Neural crest cell (in vitro differentiated cells): Measurements from ENCODE around the gene MRPL19. TPM values are rescaled to one million over a fixed set of nuclear protein-coding genes. Genes with fewer than 3 reads are reported as not detected.

Experiments
- DNase-seq: peaks from one replicate; pipeline ENCODE4 v3.0.0; 2021; ENCODE audit warnings: low read depth, mixed read lengths, low spot score
- H3K27ac Mint-ChIP-seq: one replicate; pipeline ENCODE4 v1.8.0; 2021; ENCODE audit warnings: mild to moderate bottlenecking, mixed read lengths; ENCODE audit not compliant: unreplicated experiment
- H3K27me3 Mint-ChIP-seq: 2 replicates; pipeline ENCODE4 v1.8.0; 2021; ENCODE audit warnings: low read depth, mild to moderate bottlenecking, mixed read lengths
- H3K36me3 Mint-ChIP-seq: 2 replicates; pipeline ENCODE4 v1.8.0; 2021; ENCODE audit warnings: low read depth, mild to moderate bottlenecking, mixed read lengths
- H3K4me1 Mint-ChIP-seq: 2 replicates; pipeline ENCODE4 v1.8.0; 2021; ENCODE audit warnings: mixed read lengths
- H3K4me3 Mint-ChIP-seq: one replicate; pipeline ENCODE4 v1.8.0; 2021; ENCODE audit warnings: mild to moderate bottlenecking, mixed read lengths
- H3K9me3 Mint-ChIP-seq: 2 replicates; pipeline ENCODE4 v1.8.0; 2021; ENCODE audit warnings: mixed read lengths
- total RNA-seq: library from RNA; stranded (reverse); gene quantifications from 2 replicates; pipeline ENCODE4 v1.2.1, GENCODE V29; 2021
- TF ChIP-seq, protein P1 (sequence below): fragments of 200-600 bp; sonication (generic); conservative IDR thresholded peaks from 2 replicates; pipeline ENCODE4 v1.5.0; 2021; ENCODE audit warnings: antibody characterized with exemption, mild to moderate bottlenecking

The MRPL19 gene
- total RNA-seq, 1 donor from 2014 or later = 64.5 TPM

DNA sequence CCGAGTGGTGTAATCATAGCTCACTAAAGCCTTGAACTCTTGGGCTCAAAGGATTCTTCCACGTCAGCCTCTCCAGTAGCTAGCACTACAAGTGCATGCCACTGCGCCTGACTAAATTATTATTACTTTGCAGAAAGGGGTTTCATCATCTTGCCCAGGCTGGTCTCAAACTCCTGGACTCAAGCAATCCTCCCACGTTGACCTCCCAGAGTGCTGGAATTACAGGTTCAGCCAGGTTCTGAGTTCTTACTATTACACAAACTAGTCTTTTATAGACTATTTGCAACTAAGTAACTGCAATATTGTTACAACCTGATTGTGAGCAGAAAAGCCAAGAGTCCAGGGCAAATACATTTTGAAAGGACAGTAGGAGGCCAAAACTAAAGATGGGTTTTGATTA, 35.9 kb upstream of the MRPL19 start:
- H3K4me1 Mint-ChIP-seq = peaks cover 38% of the 10 kb centered on the region
- no peak for DNase-seq
- H3K36me3 Mint-ChIP-seq = peaks cover 3% of the 10 kb centered on the region
- no peaks in the 10 kb centered on the region for H3K27me3 Mint-ChIP-seq
- peaks cover 9% of the 10 kb centered on the region for H3K9me3 Mint-ChIP-seq
- no peak overlapping the region for H3K4me3 Mint-ChIP-seq
- TF ChIP-seq, protein P1, sequence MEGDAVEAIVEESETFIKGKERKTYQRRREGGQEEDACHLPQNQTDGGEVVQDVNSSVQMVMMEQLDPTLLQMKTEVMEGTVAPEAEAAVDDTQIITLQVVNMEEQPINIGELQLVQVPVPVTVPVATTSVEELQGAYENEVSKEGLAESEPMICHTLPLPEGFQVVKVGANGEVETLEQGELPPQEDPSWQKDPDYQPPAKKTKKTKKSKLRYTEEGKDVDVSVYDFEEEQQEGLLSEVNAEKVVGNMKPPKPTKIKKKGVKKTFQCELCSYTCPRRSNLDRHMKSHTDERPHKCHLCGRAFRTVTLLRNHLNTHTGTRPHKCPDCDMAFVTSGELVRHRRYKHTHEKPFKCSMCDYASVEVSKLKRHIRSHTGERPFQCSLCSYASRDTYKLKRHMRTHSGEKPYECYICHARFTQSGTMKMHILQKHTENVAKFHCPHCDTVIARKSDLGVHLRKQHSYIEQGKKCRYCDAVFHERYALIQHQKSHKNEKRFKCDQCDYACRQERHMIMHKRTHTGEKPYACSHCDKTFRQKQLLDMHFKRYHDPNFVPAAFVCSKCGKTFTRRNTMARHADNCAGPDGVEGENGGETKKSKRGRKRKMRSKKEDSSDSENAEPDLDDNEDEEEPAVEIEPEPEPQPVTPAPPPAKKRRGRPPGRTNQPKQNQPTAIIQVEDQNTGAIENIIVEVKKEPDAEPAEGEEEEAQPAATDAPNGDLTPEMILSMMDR = no peak
- H3K27ac Mint-ChIP-seq = no peak overlapping the region

DNA sequence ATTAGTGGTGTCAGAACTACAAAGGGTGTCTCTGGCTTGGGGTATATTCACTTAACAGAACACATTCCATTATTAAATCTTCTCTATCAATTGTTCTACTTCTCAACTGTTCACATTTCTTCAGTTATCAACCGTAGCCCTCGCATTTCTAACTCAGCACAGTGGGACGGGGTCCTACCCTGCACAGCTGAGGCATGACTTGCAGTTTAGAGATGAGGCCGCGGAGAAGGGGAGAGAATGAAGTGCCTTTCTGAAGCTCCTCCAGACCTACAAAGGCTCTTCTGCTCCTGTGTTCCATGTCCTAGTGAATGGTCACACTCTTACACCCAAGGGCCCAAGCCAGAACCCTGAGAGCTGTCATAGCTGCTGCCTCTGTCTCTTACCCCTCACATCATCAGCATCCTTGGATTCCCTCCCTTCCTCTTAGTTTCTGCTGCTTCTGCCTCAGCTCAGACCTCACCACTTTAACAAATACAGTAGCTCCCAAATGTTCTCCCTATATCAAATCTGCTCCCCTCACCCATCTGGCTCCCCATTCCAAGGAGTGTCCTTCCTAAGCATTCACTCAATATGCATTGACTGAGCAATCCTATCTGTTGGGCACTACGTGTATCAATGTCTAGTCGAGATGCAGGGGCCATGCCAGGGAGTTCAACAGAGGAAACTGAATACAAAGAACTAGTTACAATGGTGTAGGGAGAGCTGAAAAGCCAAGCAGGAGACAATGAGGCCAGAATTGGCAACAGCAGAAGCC, 34.3 kb upstream of the MRPL19 start:
- peaks cover 10% of the 10 kb centered on the region for H3K9me3 Mint-ChIP-seq
- H3K27me3 Mint-ChIP-seq = no peaks in the 10 kb centered on the region
- H3K36me3 Mint-ChIP-seq = peaks cover 3% of the 10 kb centered on the region
- TF ChIP-seq, protein P1 = no peak
- H3K4me1 Mint-ChIP-seq = peaks cover 29% of the 10 kb centered on the region
- DNase-seq = no peak
- no peak overlapping the region for H3K4me3 Mint-ChIP-seq
- H3K27ac Mint-ChIP-seq = peak overlapping the region; percentile 9

DNA sequence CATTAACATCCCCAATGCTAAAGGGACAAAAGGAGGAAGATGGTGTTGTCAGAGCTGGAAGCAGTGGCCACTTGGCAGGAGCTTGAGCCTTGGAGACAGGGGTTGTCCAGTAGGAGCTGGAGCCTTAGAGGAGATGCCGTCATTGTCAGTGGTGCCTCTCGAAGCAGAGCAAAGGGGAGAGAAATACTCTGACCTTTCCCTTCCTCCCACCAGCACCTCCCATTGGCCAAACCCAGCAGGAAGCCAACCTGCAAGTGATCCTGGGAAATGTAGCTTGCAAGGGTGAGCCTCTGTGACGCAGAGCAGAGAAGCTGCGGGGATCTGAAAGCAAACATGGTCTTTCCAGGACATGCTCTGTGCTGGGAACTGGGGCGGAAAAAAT, 33.7 kb upstream of the MRPL19 start:
- Mint-ChIP-seq H3K9me3 (peaks cover 15% of the 10 kb centered on the region), H3K36me3 (peaks cover 3% of the 10 kb centered on the region), H3K27ac (no peak overlapping the region), H3K4me3 (no peak overlapping the region), H3K4me1 (peaks cover 24% of the 10 kb centered on the region), H3K27me3 (no peaks in the 10 kb centered on the region)
- TF ChIP-seq, protein P1 = no peak
- DNase-seq = no peak

DNA sequence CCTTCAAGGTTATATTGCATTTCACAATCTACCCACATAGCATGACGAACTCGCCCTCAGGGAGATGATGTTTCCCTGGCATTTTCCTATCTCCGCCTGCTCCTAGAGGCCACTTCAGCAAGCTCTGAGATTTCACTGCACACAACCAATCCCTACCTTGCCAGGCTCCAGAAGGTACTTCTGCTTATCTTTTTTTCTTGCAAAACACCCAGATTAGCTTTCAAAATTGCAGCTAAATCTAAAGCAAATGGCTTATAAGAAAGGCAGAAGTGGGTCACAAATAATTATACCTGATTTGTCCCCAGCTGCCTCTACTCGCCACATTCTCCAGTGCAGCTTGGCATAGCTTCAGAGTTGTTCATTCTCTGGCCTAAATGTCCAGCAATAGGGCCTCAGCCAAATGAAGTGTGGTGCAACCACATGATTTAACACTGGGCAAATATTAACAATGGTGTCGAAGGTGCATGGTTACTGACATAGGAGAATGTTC, 32.4 kb upstream of the MRPL19 start:
- DNase-seq = no peak
- Mint-ChIP-seq H3K9me3 (peaks cover 18% of the 10 kb centered on the region), H3K36me3 (peaks cover 3% of the 10 kb centered on the region), H3K27me3 (no peaks in the 10 kb centered on the region), H3K4me1 (peaks cover 12% of the 10 kb centered on the region), H3K27ac (no peak overlapping the region), H3K4me3 (no peak overlapping the region)
- TF ChIP-seq, protein P1 = no peak

- H3K4me3 Mint-ChIP-seq = no peak overlapping the region
Observed at GRCh38 chr2:75616406-75616805, 30.2 kb upstream of the MRPL19 start.

More at GRCh38 chr2:75616406-75616805, 30.2 kb upstream of the MRPL19 start:
- Mint-ChIP-seq H3K36me3 (peaks cover 3% of the 10 kb centered on the region), H3K4me1 (peaks cover 6% of the 10 kb centered on the region), H3K27ac (no peak overlapping the region), H3K27me3 (no peaks in the 10 kb centered on the region), H3K9me3 (peaks cover 18% of the 10 kb centered on the region)
- no peak for DNase-seq
- TF ChIP-seq, protein P1 = no peak
